Renal cortical epithelial cell (primary cell): ENCODE measurements around the gene EXOC1. TPM values are rescaled to one million over a fixed set of nuclear protein-coding genes. Genes with fewer than 3 reads are reported as not detected.
A peak's percentile ranks its signal among the peaks of the same experiment; 100 is the strongest.
"Not testable (repeated sequence)": the region's sequence is repeated elsewhere in the genome, so short reads cannot be mapped to it uniquely, and the experiment has no call there.

Experiments
- DNase-seq: peaks from one replicate; pipeline ENCODE4 v3.0.0-alpha.2; 2011; ENCODE audit warnings: low read depth
- total RNA-seq: library from RNA; depleted of rRNA; stranded (reverse); fragments of >200 nt; gene quantifications from 2 replicates; pipeline ENCODE4 v1.2.3, GENCODE V29; 2014

The EXOC1 gene
- total RNA-seq, 1 donor from 2014 or later, result 62.6 TPM

DNA sequence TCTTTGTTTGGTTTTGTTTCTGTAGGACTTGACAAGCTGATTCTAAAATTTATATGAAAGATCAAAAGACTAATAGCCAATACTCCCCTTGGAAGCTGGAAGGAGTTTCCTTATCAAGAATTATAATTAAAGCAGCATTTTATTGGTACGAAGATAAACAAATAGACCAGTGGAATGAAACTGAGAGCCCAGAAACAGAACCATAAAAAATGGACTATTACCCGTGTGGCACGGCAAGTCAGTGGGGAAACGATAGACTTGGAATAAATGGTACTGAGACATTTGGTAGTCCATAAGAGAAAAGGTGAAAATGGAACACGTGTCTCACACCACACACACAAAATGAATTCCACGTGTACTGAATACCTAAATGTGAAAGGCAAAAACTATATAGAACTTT lies 52.9 kb downstream of the EXOC1 start:
- no peak for DNase-seq

DNA sequence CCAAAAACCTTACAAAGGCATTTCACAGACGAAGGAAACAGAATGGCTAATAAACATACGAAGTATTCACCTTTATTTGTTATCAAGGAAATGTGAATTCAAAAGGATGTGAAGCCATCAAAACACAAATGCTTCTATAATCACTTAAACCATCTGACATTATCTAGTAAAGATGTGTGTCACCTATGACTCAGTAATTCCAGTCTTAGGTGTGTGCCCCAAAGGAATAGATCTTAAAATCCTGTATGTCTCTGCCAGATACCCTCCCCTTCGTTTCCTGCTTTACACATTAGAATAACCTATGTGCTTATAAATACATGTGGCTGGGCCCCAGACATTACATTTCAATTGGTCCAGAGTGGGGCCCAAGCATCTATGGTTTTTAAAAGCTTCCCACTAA lies 53.5 kb downstream of the EXOC1 start:
- DNase-seq, result peak; percentile 21

GRCh38 chr4:55907469-55907868 lies 54.0 kb downstream of the EXOC1 start:
- DNase-seq, result no peak

GRCh38 chr4:55910140-55910539 lies 56.7 kb downstream of the EXOC1 start:
- DNase-seq, result peak; percentile 45

- DNase-seq, result no peak
Observed at GRCh38 chr4:55912249-55912648, 58.8 kb downstream of the EXOC1 start.

DNA sequence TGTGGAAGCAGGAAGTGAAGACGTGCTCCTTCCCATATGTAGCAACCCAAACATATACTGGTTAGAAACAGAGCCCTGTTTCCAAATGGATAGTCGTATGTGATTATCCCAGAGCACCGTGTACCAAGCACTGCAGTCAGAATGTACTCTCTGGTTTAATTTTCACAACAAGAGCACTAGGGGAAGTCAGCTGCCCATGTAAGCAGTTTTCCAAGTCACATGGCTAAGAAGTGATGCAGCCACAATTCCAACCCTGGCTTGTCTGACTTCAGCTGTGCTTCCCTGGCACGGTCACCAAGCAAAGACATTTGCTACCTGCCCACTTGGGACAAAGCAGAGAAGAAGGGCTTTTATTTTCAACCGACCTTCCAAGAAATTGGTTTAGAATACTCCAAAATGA lies 67.1 kb downstream of the EXOC1 start:
- no peak for DNase-seq

DNA sequence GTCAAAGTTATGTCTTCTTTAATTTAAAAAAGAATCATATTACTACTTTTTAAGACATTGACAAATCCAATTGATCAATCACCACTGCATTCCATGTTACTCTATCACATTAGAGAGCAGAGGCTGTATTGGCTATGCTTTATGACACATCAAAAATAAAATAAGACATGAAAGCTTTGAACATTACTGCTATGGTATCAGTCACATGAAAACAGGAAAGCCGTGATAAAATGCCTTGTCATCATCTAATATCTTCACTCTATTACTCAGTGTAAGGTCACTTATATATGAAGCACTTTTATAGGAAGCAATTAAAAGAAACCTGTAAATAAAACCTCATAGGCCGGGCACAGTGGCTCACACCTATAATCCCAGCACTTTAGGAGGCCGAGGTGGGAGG lies 67.6 kb downstream of the EXOC1 start:
- DNase-seq, result no peak

- DNase-seq, result no peak
Observed at GRCh38 chr4:55925241-55925640, 71.8 kb downstream of the EXOC1 start.

- no peak for DNase-seq
Observed at GRCh38 chr4:55926610-55927009, 73.2 kb downstream of the EXOC1 start.

- peak; percentile 24 for DNase-seq
Observed at GRCh38 chr4:55927803-55928437, 74.5 kb downstream of the EXOC1 start.

DNA sequence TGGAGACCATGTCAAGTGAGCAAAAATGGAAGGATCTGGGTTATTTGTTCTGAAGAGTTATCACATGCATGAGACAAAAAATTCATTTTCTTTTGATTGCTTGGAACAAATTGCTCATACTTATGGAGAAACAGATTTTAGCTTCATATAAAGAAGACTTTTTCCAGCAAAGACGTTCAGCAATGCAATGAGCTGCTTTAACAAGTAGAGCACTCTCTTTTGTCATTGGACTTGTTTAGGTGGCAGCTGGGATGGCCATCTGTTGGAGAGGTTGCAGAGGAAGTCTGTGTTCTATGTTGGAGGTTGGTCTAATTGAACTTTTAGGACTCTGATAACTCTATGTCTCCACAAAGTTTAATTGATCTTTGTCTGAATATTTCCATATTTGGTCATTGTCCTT lies 75.4 kb downstream of the EXOC1 start:
- DNase-seq, result no peak

- DNase-seq, result no peak
Observed at GRCh38 chr4:55931043-55931442, 77.6 kb downstream of the EXOC1 start.

DNA sequence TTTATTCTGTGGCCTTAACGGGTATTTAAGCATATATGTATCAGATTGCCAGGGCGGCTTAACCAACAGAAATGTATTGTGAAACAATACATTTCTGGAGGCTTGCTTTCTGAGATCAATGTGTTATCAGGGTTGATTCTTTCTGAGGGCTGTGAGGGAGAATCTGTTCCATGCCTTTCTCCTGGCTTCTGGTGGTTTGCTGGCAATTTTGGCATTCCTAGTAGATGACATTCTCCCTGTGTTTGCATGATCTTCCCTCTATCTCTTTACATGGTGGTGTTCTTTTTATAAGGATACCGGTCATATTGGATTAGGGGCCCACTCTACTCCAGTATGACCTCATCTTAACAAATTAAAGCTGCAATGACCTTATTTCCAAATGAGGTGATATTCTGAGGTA lies 78.4 kb downstream of the EXOC1 start:
- DNase-seq, result no peak

DNA sequence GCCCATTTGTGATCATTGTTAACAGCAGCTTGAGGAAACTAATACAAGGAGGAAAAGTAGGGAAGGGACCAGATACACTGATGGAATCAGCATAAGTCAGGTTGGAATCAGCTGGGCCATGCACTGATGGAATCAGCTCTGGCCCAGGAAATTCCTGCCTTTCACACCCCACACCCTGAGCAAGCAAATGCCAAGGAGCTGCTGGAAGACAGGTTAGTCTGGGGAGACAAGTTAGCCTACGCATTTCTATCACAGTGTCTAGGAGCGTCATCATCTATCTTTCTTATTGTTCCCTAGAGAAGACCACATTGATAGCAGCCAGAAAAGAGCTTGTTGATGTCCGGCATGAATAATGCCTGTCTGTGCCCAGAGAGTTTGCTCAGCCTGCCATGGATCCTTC lies 79.1 kb downstream of the EXOC1 start:
- no peak for DNase-seq

DNA sequence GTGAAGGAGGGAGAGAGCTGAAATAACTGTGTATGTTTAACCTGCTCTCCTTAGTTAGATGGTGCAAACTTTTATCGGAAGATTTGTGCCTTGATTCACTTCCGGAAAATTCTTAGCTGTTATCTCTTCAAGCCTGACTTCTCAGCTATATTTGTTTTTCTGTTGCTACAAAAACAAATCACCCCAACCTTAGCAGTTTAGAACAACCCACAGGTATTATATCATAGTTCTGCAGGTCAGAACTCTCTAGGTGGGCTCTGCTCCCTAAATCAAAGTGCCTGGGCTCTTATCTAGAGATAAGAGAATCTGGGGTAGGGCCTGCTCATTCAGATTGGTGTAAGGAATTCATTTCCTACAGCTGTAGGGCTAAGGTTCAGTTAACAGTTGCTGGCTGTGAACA lies 80.2 kb downstream of the EXOC1 start:
- no peak for DNase-seq

DNA sequence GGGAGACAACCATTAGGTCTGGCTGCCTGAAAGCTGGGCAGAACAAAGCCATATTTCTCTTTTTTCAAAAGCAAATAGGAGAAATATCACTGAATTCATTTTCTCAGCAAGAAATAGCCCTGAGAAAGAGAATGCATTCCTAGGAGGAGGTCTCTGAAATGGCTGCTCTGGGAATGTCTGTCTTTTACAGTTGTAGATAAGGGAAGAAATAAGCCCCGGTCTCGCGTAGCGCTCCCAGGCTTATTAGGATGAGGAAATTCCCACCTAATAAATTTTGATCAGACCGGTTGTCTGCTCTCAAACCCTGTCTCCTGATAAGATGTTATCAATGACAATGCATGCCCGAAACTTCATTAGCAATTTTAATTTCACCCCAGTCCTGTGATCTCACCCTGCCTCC lies 82.5 kb downstream of the EXOC1 start:
- DNase-seq, result not testable (repeated sequence)

- DNase-seq, result no peak
Observed at GRCh38 chr4:55938481-55938880, 85.0 kb downstream of the EXOC1 start.

DNA sequence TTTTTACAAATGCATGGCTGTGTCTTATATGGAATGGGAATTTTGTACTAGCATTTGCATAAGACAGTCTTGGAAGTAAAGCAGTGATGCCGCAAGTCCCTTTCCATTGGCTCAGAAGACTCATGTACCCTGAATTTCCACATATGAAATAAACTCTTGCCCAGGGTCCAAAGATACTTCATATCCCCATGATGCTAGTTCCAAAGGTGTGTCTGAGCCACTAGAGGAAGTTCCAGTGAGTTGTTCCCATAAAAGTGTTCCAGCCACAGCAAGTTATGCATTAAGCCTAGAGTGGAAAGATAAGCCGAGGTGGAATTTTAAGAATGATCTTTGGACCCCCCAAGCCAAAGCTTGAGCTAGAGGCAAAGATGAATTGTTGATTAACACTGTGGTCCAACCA lies 86.0 kb downstream of the EXOC1 start:
- no peak for DNase-seq

DNA sequence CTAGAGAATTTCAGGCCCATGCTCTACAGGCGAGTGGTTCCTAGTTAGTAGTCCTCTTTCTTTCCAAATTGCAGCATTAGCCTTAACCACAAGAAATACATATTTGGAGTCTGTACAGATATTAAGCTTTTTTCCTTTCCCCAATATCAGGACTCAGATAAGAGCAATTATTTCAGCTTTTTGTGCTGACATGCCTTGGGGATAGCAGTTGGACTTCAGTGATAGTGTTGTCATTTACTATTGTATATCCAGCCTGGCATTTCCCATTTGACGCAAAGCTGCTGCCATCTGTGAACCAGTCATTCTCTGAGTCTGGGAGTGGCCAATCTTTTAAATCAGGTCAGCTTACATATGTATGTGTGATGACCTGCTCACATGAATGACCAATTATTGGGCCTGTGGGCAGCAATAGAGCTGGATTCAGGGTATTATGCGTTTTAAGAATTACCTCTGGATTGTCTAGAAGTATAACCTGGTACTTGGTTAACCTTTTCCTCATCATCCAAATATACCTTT lies 88.5 kb downstream of the EXOC1 start:
- no peak for DNase-seq

GRCh38 chr4:55947254-55947882 lies 93.9 kb downstream of the EXOC1 start:
- DNase-seq, result peak; percentile 13

DNA sequence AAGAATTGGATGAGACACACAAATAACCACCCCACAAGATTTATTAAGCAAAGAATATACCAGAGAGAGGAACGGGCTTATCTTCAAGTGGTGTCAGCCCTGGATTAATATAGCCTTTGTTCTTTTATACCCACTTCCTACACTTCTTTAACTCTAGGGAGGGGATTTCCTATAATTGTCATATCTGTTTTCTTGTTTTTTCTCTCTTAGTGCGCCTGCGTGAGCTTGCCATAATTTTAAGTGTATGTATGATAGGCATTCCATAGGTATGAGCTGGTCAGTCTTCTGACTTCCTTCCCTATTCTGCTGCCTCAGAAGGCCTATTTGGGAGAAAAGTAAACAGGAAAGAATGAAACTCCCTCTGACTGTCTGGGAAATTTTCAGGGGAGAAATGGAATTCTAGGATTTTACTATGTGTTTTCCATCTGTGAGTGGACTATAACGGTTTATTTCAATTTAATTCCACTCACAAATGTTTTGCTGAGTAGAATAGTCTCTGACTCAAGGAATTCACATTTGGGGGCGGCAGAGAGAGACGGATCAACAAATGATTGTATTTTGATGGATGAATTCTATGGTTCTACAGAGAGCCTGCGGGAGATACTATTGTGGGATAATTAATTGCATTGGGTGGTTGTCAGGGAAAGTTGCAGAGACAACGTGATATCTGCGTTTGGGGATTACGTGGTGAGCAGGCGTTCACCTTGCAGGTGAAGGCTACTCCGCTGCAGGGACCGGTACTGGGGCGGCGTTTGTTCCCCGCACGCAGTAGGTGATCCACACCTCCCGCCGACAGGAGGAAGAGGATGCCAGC lies 94.7 kb downstream of the EXOC1 start:
- peak; percentile 86 for DNase-seq

DNA sequence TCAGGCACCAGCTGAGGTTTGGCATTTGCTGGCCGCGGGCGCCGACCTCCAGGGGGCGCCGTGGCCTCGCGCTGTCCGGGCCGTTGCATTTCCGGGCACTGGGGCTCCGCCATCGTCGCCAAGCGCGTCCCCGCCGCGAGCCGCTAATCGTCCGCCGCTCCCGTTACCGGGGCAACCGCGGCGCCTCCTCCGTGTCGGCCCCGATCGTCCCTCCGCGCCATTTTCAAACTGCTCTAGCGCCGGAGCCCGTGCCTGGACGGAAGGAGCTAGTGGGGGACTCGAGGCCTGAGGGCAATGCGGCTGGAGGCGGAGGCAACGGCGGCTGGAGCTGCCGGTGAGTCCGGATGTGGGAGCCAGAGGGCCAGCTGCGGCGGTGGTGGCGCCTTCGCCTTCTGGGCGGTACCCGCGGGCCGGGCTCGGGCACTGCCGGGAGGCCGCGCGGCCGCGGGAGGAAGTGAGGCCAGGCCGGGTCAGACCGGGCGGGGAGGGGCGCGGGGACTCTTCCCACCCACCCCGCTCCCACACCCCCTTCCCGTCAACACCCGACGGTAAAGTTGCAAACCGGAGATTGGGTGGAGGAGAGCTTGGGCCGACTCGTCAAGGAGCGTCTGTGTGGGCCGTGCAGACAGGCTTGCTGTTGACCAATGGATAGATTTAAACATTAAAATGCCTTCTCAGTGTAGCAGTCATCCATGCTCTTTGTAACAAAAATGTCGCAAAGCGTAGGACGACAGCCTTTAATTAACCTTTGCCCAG lies 95.5 kb downstream of the EXOC1 start, which contains the start of gene CEP135:
CEP135 (plus strand) TSS at position 220 of the 756 bp plus-strand sequence. CDS start 3,186 bp downstream, outside the sequence.
- peak; percentile 87 for DNase-seq
